Gastrocnemius medialis (tissue), 4 donors: ENCODE measurements around the gene GPR155. TPM values are rescaled to one million over a fixed set of nuclear protein-coding genes. Genes with fewer than 3 reads are reported as not detected.

Experiments
- ATAC-seq, 2 donors: fragments of 150-250 bp; one replicate each; pipeline ENCODE4 v1.9.1; 2016
- DNase-seq, 2 donors: peaks; one replicate each; pipeline ENCODE4 v3.0.0-alpha.2; 2019
- H3K27ac ChIP-seq, 4 donors: fragments of 200-600 bp; sonication (generic); 1 replicate in 1 of 4; 2 replicates in 3 of 4; pipeline ENCODE4 v1.5.1; 2016 to 2018; ENCODE audit warnings: mild to moderate bottlenecking in 2 of 4, moderate library complexity in 1 of 4
- H3K27me3 ChIP-seq, 3 donors: fragments of 200-600 bp; sonication (generic) in 2 of 3; 1 replicate in 1 of 3; 2 replicates in 2 of 3; pipeline versions ENCODE4 v1.5.1 to v1.6.0; 2016 to 2019; ENCODE audit warnings: mild to moderate bottlenecking in 1 of 3, moderate library complexity in 1 of 3
- H3K36me3 ChIP-seq, 2 donors: fragments of 200-600 bp; sonication (generic) in 1 of 2; one replicate each; pipeline ENCODE4 v1.5.1; 2017 to 2018
- H3K4me1 ChIP-seq, 2 donors: fragments of 200-600 bp; sonication (generic) in 1 of 2; one replicate each; pipeline ENCODE4 v1.5.1; 2016 to 2017; ENCODE audit warnings: mild to moderate bottlenecking in 2 of 2
- H3K4me3 ChIP-seq, 4 donors: fragments of 200-600 bp; sonication (generic) in 3 of 4; 1 replicate in 1 of 4; 2 replicates in 3 of 4; pipeline ENCODE4 v1.5.1; 2016 to 2019; ENCODE audit warnings: mild to moderate bottlenecking in 2 of 4
- H3K9me3 ChIP-seq, 3 donors: fragments of 200-600 bp; sonication (generic) in 2 of 3; 1 replicate in 1 of 3; 2 replicates in 2 of 3; pipeline ENCODE4 v1.5.1; 2016 to 2019
- CTCF ChIP-seq, 5 experiments: fragments of 450-650 bp in 3 of 5; fragments of 200-600 bp in 2 of 5; sonication (generic) in 2 of 5; IDR thresholded peaks in 4 of 5; conservative IDR thresholded peaks in 1 of 5; 1 replicate in 4 of 5; 2 replicates in 1 of 5; pipeline ENCODE4 v1.5.1; 2016 to 2019; ENCODE audit warnings: antibody characterized with exemption in 5 of 5, mild to moderate bottlenecking in 3 of 5, moderate library complexity in 3 of 5
- POLR2A ChIP-seq, 2 donors: fragments of 450-650 bp; IDR thresholded peaks; one replicate each; pipeline ENCODE4 v1.6.1; 2017; ENCODE audit warnings: antibody characterized with exemption in 2 of 2, mild to moderate bottlenecking in 2 of 2, moderate library complexity in 2 of 2
- in situ Hi-C, 4 donors: fragments of 200-750 bp; cut with MboI; loops; one replicate each; pipeline versions ENCODE4 v1.15.0 to v1.8.0; 2017; ENCODE audit warnings: low sequenced_read_pairs in 4 of 4
- intact Hi-C: fragments of 100-400 bp; cut with DNase I; formaldehyde crosslinking; loops from one replicate; pipeline ENCODE4 v1.15.1; 2023; ENCODE audit warnings: low total_unique reads
- total RNA-seq, 4 donors: library from RNA; depleted of rRNA; stranded (reverse); fragments of >200 nt; gene quantifications; one replicate each; pipeline versions ENCODE4 v1.1.0 to v1.2.3, GENCODE V29; 2016

GPR155 gene
- total RNA-seq, 4 donors from 2014 or later, result 4.0 to 12.7 (median 7.3) TPM

GRCh38 chr2:174385201-174385600, 101.6 kb downstream of the GPR155 start:
- H3K36me3 ChIP-seq, result peaks cover 3 to 32% of the 10 kb centered on the region in 2 donors

DNA sequence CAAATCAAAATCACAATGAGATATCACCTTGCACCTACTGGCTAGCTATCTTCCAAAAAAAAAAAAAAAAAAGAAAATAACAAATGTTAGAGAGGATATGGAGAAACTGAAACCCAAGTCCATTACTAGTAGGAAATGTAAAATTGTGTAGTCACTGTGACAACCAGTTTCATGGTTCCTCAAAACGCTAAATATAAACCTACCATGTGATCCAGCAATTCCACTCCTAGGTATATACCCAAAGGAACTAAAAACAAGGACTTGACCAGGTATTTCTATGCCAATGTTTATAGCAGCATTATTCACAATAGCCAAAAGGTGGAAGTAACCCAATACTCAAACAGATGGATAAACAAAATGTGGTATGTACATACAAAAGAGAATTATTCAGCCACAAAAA, 103.0 kb downstream of the GPR155 start:
- H3K4me3 ChIP-seq, result no peak overlapping the region
- intact Hi-C loops (no loop called here), in situ Hi-C loops (no loop called here)
- peaks cover 3 to 43% of the 10 kb centered on the region in 2 donors for H3K36me3 ChIP-seq
- TF ChIP-seq CTCF (IDR thresholded peaks at IDR 0.05 in 4 of 5, conservative IDR thresholded peaks at IDR 0.05 in 1 of 5), result no peak
- TF ChIP-seq POLR2A (IDR thresholded peaks at IDR 0.05), result no peak
- DNase-seq (no peak), ATAC-seq (no peak)
- H3K4me1 ChIP-seq, result no peaks in the 10 kb centered on the region
- H3K27ac ChIP-seq, result no peak overlapping the region
- H3K9me3 ChIP-seq, result no peaks in the 10 kb centered on the region
- no peaks in the 10 kb centered on the region for H3K27me3 ChIP-seq

More at GRCh38 chr2:174385201-174385600, 101.6 kb downstream of the GPR155 start:
- Histone ChIP-seq H3K4me1 (no peaks in the 10 kb centered on the region), H3K9me3 (no peaks in the 10 kb centered on the region), H3K4me3 (no peak overlapping the region), H3K27me3 (no peaks in the 10 kb centered on the region), H3K27ac (no peak overlapping the region)
- intact Hi-C loops, result no loop called here
- no peak for DNase-seq
- TF ChIP-seq POLR2A (IDR thresholded peaks at IDR 0.05) (no peak), CTCF (IDR thresholded peaks at IDR 0.05 in 4 of 5, conservative IDR thresholded peaks at IDR 0.05 in 1 of 5) (no peak)
- in situ Hi-C loops, result no loop called here
- ATAC-seq, result no peak

Other genes with a start within 250 kb of the GPR155 start
- gene OLA1, start 238.5 kb downstream of the GPR155 start, total RNA-seq, result 100 to 1,000 TPM in 2 of 4 donors, 10 to 100 TPM in 2; 75.4 to 111 (median 92.8) TPM
- gene SP9, start 152.1 kb downstream of the GPR155 start, total RNA-seq, result under 1 TPM in 1 of 4 donors, not detected in 3; 0.10 TPM
- gene SCRN3, start 91.3 kb downstream of the GPR155 start, total RNA-seq, result 10 to 100 TPM; 13.9 to 24.2 (median 20.7) TPM
- gene WIPF1, start 110.8 kb upstream of the GPR155 start, total RNA-seq, result 1 to 10 TPM; 3.1 to 8.4 (median 4.9) TPM